Lower lobe of right lung (tissue), 2 donors: ENCODE results near the gene ADAMTS2. TPM values are rescaled to one million over a fixed set of nuclear protein-coding genes. Genes with fewer than 3 reads are reported as not detected.

Experiments used
- ATAC-seq, 2 donors: fragments of 200-7000 bp; cut with Tn5 transposase; one replicate each; pipeline ENCODE4 v1.9.1; 2020 to 2022; ENCODE audit warnings: mild to moderate bottlenecking in 2 of 2, moderate library complexity in 2 of 2
- DNase-seq: peaks from one replicate; pipeline ENCODE4 v3.0.0-alpha.2; 2020
- H3K27ac ChIP-seq: fragments of 200-600 bp; one replicate; pipeline ENCODE4 v1.8.0; 2022
- H3K27me3 ChIP-seq: fragments of 200-600 bp; one replicate; pipeline ENCODE4 v1.8.0; 2022; ENCODE audit warnings: low read depth
- H3K36me3 ChIP-seq: fragments of 200-600 bp; one replicate; pipeline ENCODE4 v1.8.0; 2022; ENCODE audit warnings: mild to moderate bottlenecking
- H3K4me1 ChIP-seq: fragments of 200-600 bp; one replicate; pipeline ENCODE4 v1.8.0; 2022
- H3K4me3 ChIP-seq: fragments of 200-600 bp; one replicate; pipeline ENCODE4 v1.8.0; 2022; ENCODE audit warnings: mild to moderate bottlenecking
- H3K9me3 ChIP-seq: fragments of 200-600 bp; one replicate; pipeline ENCODE4 v1.8.0; 2022
- CTCF ChIP-seq: fragments of 200-600 bp; IDR thresholded peaks from one replicate; pipeline ENCODE4 v1.8.0; 2022; ENCODE audit warnings: antibody characterized with exemption, mild to moderate bottlenecking
- intact Hi-C: fragments of 100-400 bp; cut with DNase I; formaldehyde crosslinking; loops from one replicate; pipeline ENCODE4 v1.11.0; 2022
- total RNA-seq: library from RNA; stranded (reverse); fragmentation: NEBNext Ultra II Directional; extraction: Animal tissue kit (Norgen Biotek cat#: 25700); gene quantifications from one replicate; pipeline ENCODE4 v1.2.1, GENCODE V29; 2021
- donor health status: DM: no; HTN: yes; CAD: no; lungs with severe emphysema.

The ADAMTS2 gene
- total RNA-seq, 1 donor from 2014 or later = 13.0 TPM

- H3K9me3 ChIP-seq = no peaks in the 10 kb centered on the region
- no peaks in the 10 kb centered on the region for H3K27me3 ChIP-seq
- no peaks in the 10 kb centered on the region for H3K4me1 ChIP-seq
- H3K27ac ChIP-seq = no peak overlapping the region
- no peak for TF ChIP-seq CTCF
- no peak for DNase-seq
- no peak for ATAC-seq
- no peak overlapping the region for H3K4me3 ChIP-seq
- H3K36me3 ChIP-seq = no peaks in the 10 kb centered on the region
- intact Hi-C loops = no loop called here
Observed at GRCh38 chr5:179370490-179371120, 25.3 kb upstream of the ADAMTS2 start.

GRCh38 chr5:179369530-179369884, 24.2 kb upstream of the ADAMTS2 start:
- no peaks in the 10 kb centered on the region for H3K36me3 ChIP-seq
- peak; percentile 8 for DNase-seq
- intact Hi-C loops = no loop called here
- H3K4me1 ChIP-seq = no peaks in the 10 kb centered on the region
- H3K4me3 ChIP-seq = no peak overlapping the region
- H3K9me3 ChIP-seq = no peaks in the 10 kb centered on the region
- no peak for ATAC-seq
- H3K27ac ChIP-seq = no peak overlapping the region
- no peaks in the 10 kb centered on the region for H3K27me3 ChIP-seq
- no peak for TF ChIP-seq CTCF

- no peaks in the 10 kb centered on the region for H3K4me1 ChIP-seq
- no peak for ATAC-seq
- intact Hi-C loops = no loop called here
- no peaks in the 10 kb centered on the region for H3K27me3 ChIP-seq
- no peak overlapping the region for H3K4me3 ChIP-seq
- no peak overlapping the region for H3K27ac ChIP-seq
- no peak for TF ChIP-seq CTCF
- DNase-seq = peak; percentile 37
- H3K9me3 ChIP-seq = no peaks in the 10 kb centered on the region
- no peaks in the 10 kb centered on the region for H3K36me3 ChIP-seq
Observed at GRCh38 chr5:179368806-179369529, 23.7 kb upstream of the ADAMTS2 start.

GRCh38 chr5:179368126-179368805, 23.0 kb upstream of the ADAMTS2 start:
- intact Hi-C loops = no loop called here
- no peak for TF ChIP-seq CTCF
- DNase-seq (peak; percentile 40), ATAC-seq (no peak)
- no peaks in the 10 kb centered on the region for H3K4me1 ChIP-seq
- no peak overlapping the region for H3K4me3 ChIP-seq
- H3K27ac ChIP-seq = no peak overlapping the region
- H3K27me3 ChIP-seq = no peaks in the 10 kb centered on the region
- H3K9me3 ChIP-seq = no peaks in the 10 kb centered on the region
- H3K36me3 ChIP-seq = no peaks in the 10 kb centered on the region

- Histone ChIP-seq H3K4me1 (no peaks in the 10 kb centered on the region), H3K9me3 (no peaks in the 10 kb centered on the region)
- peak; percentile 28 for DNase-seq
Observed at GRCh38 chr5:179367491-179367890, 22.2 kb upstream of the ADAMTS2 start.

More at GRCh38 chr5:179367491-179367890, 22.2 kb upstream of the ADAMTS2 start:
- intact Hi-C loops = no loop called here
- no peak for TF ChIP-seq CTCF
- no peaks in the 10 kb centered on the region for H3K36me3 ChIP-seq
- no peak overlapping the region for H3K27ac ChIP-seq
- H3K27me3 ChIP-seq = no peaks in the 10 kb centered on the region
- no peak overlapping the region for H3K4me3 ChIP-seq
- no peak for ATAC-seq
